Measurements from ENCODE around the gene NGRN. TPM values are rescaled to one million over a fixed set of nuclear protein-coding genes. Genes with fewer than 3 reads are reported as not detected.

NGRN gene
- total RNA-seq, 6 donors from 2014 or later, result 35.6 to 74.2 (median 62.6) TPM

GRCh38 chr15:90318591-90318990, 53.1 kb downstream of the NGRN start:
- Histone ChIP-seq H3K4me1 (peaks cover 9 to 18% (median 12%) of the 10 kb centered on the region in 4 donors), H3K36me3 (no peaks in the 10 kb centered on the region), H3K4me3 (no peak overlapping the region), H3K9me3 (no peaks in the 10 kb centered on the region), H3K27me3 (no peaks in the 10 kb centered on the region), H3K27ac (no peak overlapping the region)
- TF ChIP-seq POLR2A (IDR thresholded peaks at IDR 0.05), result no peak
- no peak for TF ChIP-seq POLR2AphosphoS5 (IDR thresholded peaks at IDR 0.05)
- TF ChIP-seq CTCF (IDR thresholded peaks at IDR 0.05), result no peak
- TF ChIP-seq EP300 (IDR thresholded peaks at IDR 0.05), result no peak
- 68 to 90% methylated on average over 4 of the region's 4 CpGs for WGBS, 2 donors
- ATAC-seq (ENCODE audit: low FRiP score in 2 of 2) (no peak), DNase-seq (no peak)

GRCh38 chr15:90320062-90320884, 54.8 kb downstream of the NGRN start:
- DNase-seq (peak; percentile 84 to 88), ATAC-seq (ENCODE audit: low FRiP score in 2 of 2) (peak; percentile 95 to 96)
- Histone ChIP-seq H3K4me3 (peak overlapping the region in 2 of 4 donors; percentile 5 to 19), H3K27ac (peak overlapping the region in 2 of 4 donors; percentile 3 to 49), H3K9me3 (no peaks in the 10 kb centered on the region), H3K27me3 (no peaks in the 10 kb centered on the region), H3K4me1 (peaks cover 9 to 18% (median 12%) of the 10 kb centered on the region in 4 donors), H3K36me3 (no peaks in the 10 kb centered on the region)
- 15 to 16% methylated on average over 17 of the region's 17 CpGs for WGBS, 2 donors
- TF ChIP-seq POLR2AphosphoS5 (IDR thresholded peaks at IDR 0.05), result no peak
- peak; percentile 94 to 98 (median 96) for TF ChIP-seq CTCF (IDR thresholded peaks at IDR 0.05)

GRCh38 chr15:90320885-90321278, 55.4 kb downstream of the NGRN start:
- no peaks in the 10 kb centered on the region for H3K36me3 ChIP-seq

More at GRCh38 chr15:90320885-90321278, 55.4 kb downstream of the NGRN start:
- ATAC-seq (ENCODE audit: low FRiP score in 2 of 2), result no peak
- H3K4me3 ChIP-seq, result no peak overlapping the region
- TF ChIP-seq EP300 (IDR thresholded peaks at IDR 0.05) (no peak), POLR2AphosphoS5 (IDR thresholded peaks at IDR 0.05) (no peak), POLR2A (IDR thresholded peaks at IDR 0.05) (no peak), CTCF (IDR thresholded peaks at IDR 0.05) (no peak)
- peaks cover 9 to 12% (median 9%) of the 10 kb centered on the region in 4 donors for H3K4me1 ChIP-seq
- no peak overlapping the region for H3K27ac ChIP-seq
- H3K27me3 ChIP-seq, result no peaks in the 10 kb centered on the region
- 80 to 84% methylated on average over 1 of the region's 1 CpG for WGBS, 2 donors
- DNase-seq, result no peak
- no peaks in the 10 kb centered on the region for H3K9me3 ChIP-seq

Small RNA genes lying within 50 kb of the gene (small RNA-seq; reads per million reads assigned to genes)
- gene AC091167.3 (0 reads per million in 4 donors), gene RN7SL736P (0 reads per million in 4 donors)

Other genes starting within 250 kb of the NGRN start
- gene IDH2, start 163.2 kb upstream of the NGRN start, total RNA-seq, result 10 to 100 TPM; 41.5 to 72.1 (median 48.7) TPM
- 10 to 100 TPM; 47.6 to 81.3 (median 55.9) TPM for gene SEMA4B, start 64.3 kb upstream of the NGRN start, total RNA-seq
- gene CIB1, start 31.7 kb upstream of the NGRN start, total RNA-seq, result 10 to 100 TPM; 40.9 to 89.6 (median 75.5) TPM
- gene GDPGP1, start 31.5 kb upstream of the NGRN start, total RNA-seq, result 10 to 100 TPM in 3 of 6 donors, 1 to 10 TPM in 3; 7.2 to 27.2 (median 10.3) TPM
- gene TTLL13, start 16.1 kb upstream of the NGRN start, total RNA-seq, result under 1 TPM in 3 of 6 donors, not detected in 3; 0.39 to 0.89 (median 0.49) TPM
- 1 to 10 TPM in 5 of 6 donors, under 1 TPM in 1; 1.00 to 8.4 (median 3.4) TPM for gene ZNF774, start 86.6 kb downstream of the NGRN start, total RNA-seq
- 100 to 1,000 TPM; 216 to 502 (median 344) TPM for gene IQGAP1, start 122.6 kb downstream of the NGRN start, total RNA-seq

Measured in upper lobe of left lung (tissue), 6 donors.